GM23338 (cell line): ENCODE data around the gene CACNA1H. TPM values are rescaled to one million over a fixed set of nuclear protein-coding genes. Genes with fewer than 3 reads are reported as not detected.

ENCODE experiments used
- ATAC-seq: fragments of 200-7000 bp; cut with Tn5 transposase; 3 replicates; pipeline ENCODE4 v1.9.1; 2020
- DNase-seq: peaks from one replicate; pipeline ENCODE4 v3.0.0-alpha.2; 2015; ENCODE audit warnings: low spot score
- H2AFZ ChIP-seq: fragments of 200-600 bp; sonication (generic); 2 replicates; pipeline ENCODE4 v1.8.0; 2016; ENCODE audit warnings: antibody characterized with exemption, mild to moderate bottlenecking, moderate library complexity
- H3F3A ChIP-seq: fragments of 200-600 bp; sonication (generic); replicated peaks from 2 replicates; pipeline ENCODE4 v1.8.0; 2017; ENCODE audit warnings: antibody characterized with exemption, mixed run types, low read depth
- H3K27ac ChIP-seq: fragments of 200-600 bp; sonication (generic); 2 replicates; pipeline ENCODE4 v1.6.1; 2016; ENCODE audit warnings: low read depth
- H3K27me3 ChIP-seq: fragments of 200-600 bp; sonication (generic); 2 replicates; pipeline ENCODE4 v1.8.0; 2016; ENCODE audit warnings: mild to moderate bottlenecking, mixed run types, moderate library complexity; ENCODE audit not compliant: insufficient read depth
- H3K36me3 ChIP-seq: fragments of 200-600 bp; sonication (generic); 2 replicates; pipeline ENCODE4 v1.8.0; 2016; ENCODE audit warnings: mild to moderate bottlenecking; ENCODE audit not compliant: insufficient read depth
- H3K4me1 ChIP-seq: fragments of 200-600 bp; sonication (generic); 2 replicates; pipeline ENCODE4 v1.8.0; 2016; ENCODE audit warnings: mild to moderate bottlenecking, moderate library complexity; ENCODE audit not compliant: insufficient read depth
- H3K4me2 ChIP-seq: fragments of 200-600 bp; sonication (generic); 2 replicates; pipeline ENCODE4 v1.7.1; 2017; ENCODE audit warnings: mixed run types
- H3K4me3 ChIP-seq: fragments of 200-600 bp; sonication (generic); 2 replicates; pipeline ENCODE4 v1.6.1; 2016; ENCODE audit warnings: mixed run types
- H3K79me2 ChIP-seq: fragments of 200-600 bp; sonication (generic); replicated peaks from 2 replicates; pipeline ENCODE4 v1.8.0; 2017; ENCODE audit warnings: mild to moderate bottlenecking; ENCODE audit not compliant: insufficient read depth
- H3K9me2 ChIP-seq: fragments of 200-600 bp; sonication (generic); 2 replicates; pipeline ENCODE4 v1.8.0; 2017; ENCODE audit not compliant: insufficient read depth
- H4K20me1 ChIP-seq: fragments of 200-600 bp; sonication (generic); replicated peaks from 2 replicates; pipeline ENCODE4 v1.8.0; 2017; ENCODE audit warnings: mild to moderate bottlenecking; ENCODE audit not compliant: insufficient read depth
- H3K27ac Mint-ChIP-seq: 2 replicates; pipeline ENCODE4 v1.8.0; 2020; ENCODE audit warnings: inconsistent platforms, mild to moderate bottlenecking, moderate library complexity, mixed read lengths
- H3K27me3 Mint-ChIP-seq: 3 replicates; pipeline ENCODE4 v1.8.0; 2022; ENCODE audit warnings: low read depth, mild to moderate bottlenecking, moderate library complexity, mixed read lengths, inconsistent platforms; ENCODE audit not compliant: insufficient read depth, poor library complexity
- H3K36me3 Mint-ChIP-seq: 3 replicates; pipeline ENCODE4 v1.8.0; 2021; ENCODE audit warnings: low read depth, mild to moderate bottlenecking, inconsistent platforms, moderate library complexity, mixed read lengths
- H3K4me1 Mint-ChIP-seq: 3 replicates; pipeline ENCODE4 v1.8.0; 2020; ENCODE audit warnings: mild to moderate bottlenecking, inconsistent platforms, mixed read lengths
- H3K4me3 Mint-ChIP-seq: 3 replicates; pipeline ENCODE4 v1.8.0; 2021; ENCODE audit warnings: moderate library complexity, mild to moderate bottlenecking, inconsistent platforms, mixed read lengths
- H3K9me3 Mint-ChIP-seq: 3 replicates; pipeline ENCODE4 v1.8.0; 2020; ENCODE audit warnings: moderate library complexity, mild to moderate bottlenecking, inconsistent platforms, mixed read lengths
- CREB1 ChIP-seq: fragments of 250-450 bp; sonication (Bioruptor Pico); IDR thresholded peaks from 2 replicates; pipeline ENCODE4 v1.5.0; 2020; ENCODE audit warnings: low read depth, mild to moderate bottlenecking, moderate library complexity
- CTCF ChIP-seq, 2 experiments: fragments of 200-600 bp in 1 of 2; sonication (generic) in 1 of 2; conservative IDR thresholded peaks; 2 replicates each; pipeline versions ENCODE4 v1.5.1 to v1.6.1; 2016 to 2017; ENCODE audit warnings: antibody characterized with exemption in 2 of 2, low read depth in 2 of 2, mild to moderate bottlenecking in 2 of 2, moderate library complexity in 1 of 2
- EZH2 ChIP-seq: fragments of 200-600 bp; sonication (generic); IDR thresholded peaks from one replicate; pipeline ENCODE4 v1.8.0; 2017; ENCODE audit warnings: antibody characterized with exemption, mild to moderate bottlenecking, low read depth; ENCODE audit not compliant: unreplicated experiment
- EZH2phosphoT487 ChIP-seq: fragments of 200-600 bp; sonication (generic); IDR thresholded peaks from one replicate; pipeline ENCODE4 v1.8.1; 2018; ENCODE audit warnings: antibody characterized with exemption; ENCODE audit not compliant: unreplicated experiment
- JUNB ChIP-seq: IDR thresholded peaks from one replicate; pipeline ENCODE4 v1.6.1; 2016; ENCODE audit warnings: antibody characterized with exemption; ENCODE audit not compliant: unreplicated experiment
- NANOG ChIP-seq: IDR thresholded peaks from 2 replicates; pipeline ENCODE4 v1.6.1; 2016; ENCODE audit warnings: antibody characterized with exemption, borderline replicate concordance
- POLR2AphosphoS5 ChIP-seq: IDR thresholded peaks from 2 replicates; pipeline ENCODE4 v1.6.1; 2016; ENCODE audit warnings: antibody characterized with exemption, low read depth
- REST ChIP-seq: IDR thresholded peaks from one replicate; pipeline ENCODE4 v1.6.1; 2018; ENCODE audit warnings: antibody characterized with exemption; ENCODE audit not compliant: unreplicated experiment
- STAT1 ChIP-seq: IDR thresholded peaks from one replicate; pipeline ENCODE4 v1.6.1; 2016; ENCODE audit warnings: antibody characterized with exemption; ENCODE audit not compliant: unreplicated experiment
- ZNF114 ChIP-seq: fragments of 250-450 bp; sonication (Bioruptor Pico); IDR thresholded peaks from 2 replicates; pipeline ENCODE4 v1.5.0; 2020; ENCODE audit warnings: mild to moderate bottlenecking, moderate library complexity
- ZNF331 ChIP-seq: fragments of 250-450 bp; sonication (Bioruptor Pico); IDR thresholded peaks from 2 replicates; pipeline ENCODE4 v1.5.0; 2020; ENCODE audit warnings: low read depth, mild to moderate bottlenecking, moderate library complexity
- polyA plus RNA-seq: library from polyadenylated mRNA; unstranded; fragments of >200 nt; fragmentation: Nextera tagmentation; extraction: Ambion mirVana; gene quantifications from 2 replicates; pipeline ENCODE4 v1.2.1, GENCODE V29; 2016
- total RNA-seq: library from RNA; depleted of rRNA; stranded (reverse); fragments of >200 nt; shearing (Covaris generic); gene quantifications from 2 replicates; pipeline ENCODE4 v1.2.3, GENCODE V29; 2014
- TF ChIP-seq, protein P1 (sequence below): fragments of 250-450 bp; sonication (Bioruptor Pico); IDR thresholded peaks from 2 replicates; pipeline ENCODE4 v1.5.0; 2020; ENCODE audit warnings: mild to moderate bottlenecking, moderate library complexity
- TF ChIP-seq, protein P2 (sequence below): IDR thresholded peaks from 2 replicates; pipeline ENCODE4 v1.6.1; 2016; ENCODE audit warnings: antibody characterized with exemption

The CACNA1H gene
- total and polyA plus RNA-seq, 2 experiments from 2014 or later = 3.5 to 43.3 TPM

GRCh38 chr16:1126586-1126985, 26.3 kb upstream of the CACNA1H start:
- Histone ChIP-seq H3K79me2 (no peaks in the 10 kb centered on the region), H3K4me3 (no peak overlapping the region), H3K36me3 (no peaks in the 10 kb centered on the region), H3K27ac (no peak overlapping the region), H3F3A (no peaks in the 10 kb centered on the region), H4K20me1 (no peaks in the 10 kb centered on the region), H3K4me1 (no peaks in the 10 kb centered on the region), H2AFZ (no peak overlapping the region), H3K4me2 (no peak overlapping the region), H3K9me2 (no peaks in the 10 kb centered on the region), H3K27me3 (no peaks in the 10 kb centered on the region)
- no peak for DNase-seq
- no peaks in the 10 kb centered on the region for H3K4me1 Mint-ChIP-seq
- peaks cover 1% of the 10 kb centered on the region for H3K27me3 Mint-ChIP-seq
- no peak overlapping the region for H3K4me3 Mint-ChIP-seq
- TF ChIP-seq REST (no peak), JUNB (no peak), ZNF114 (CRISPR knock-in tag) (no peak), CTCF (conservative IDR thresholded peaks at IDR 0.05; ENCODE audit: low read depth in 2 of 2) (no peak), EZH2 (no peak), POLR2AphosphoS5 (no peak), STAT1 (no peak), ZNF331 (CRISPR knock-in tag) (no peak), EZH2phosphoT487 (no peak), NANOG (no peak), CREB1 (CRISPR knock-in tag) (no peak)
- TF ChIP-seq, protein P1, sequence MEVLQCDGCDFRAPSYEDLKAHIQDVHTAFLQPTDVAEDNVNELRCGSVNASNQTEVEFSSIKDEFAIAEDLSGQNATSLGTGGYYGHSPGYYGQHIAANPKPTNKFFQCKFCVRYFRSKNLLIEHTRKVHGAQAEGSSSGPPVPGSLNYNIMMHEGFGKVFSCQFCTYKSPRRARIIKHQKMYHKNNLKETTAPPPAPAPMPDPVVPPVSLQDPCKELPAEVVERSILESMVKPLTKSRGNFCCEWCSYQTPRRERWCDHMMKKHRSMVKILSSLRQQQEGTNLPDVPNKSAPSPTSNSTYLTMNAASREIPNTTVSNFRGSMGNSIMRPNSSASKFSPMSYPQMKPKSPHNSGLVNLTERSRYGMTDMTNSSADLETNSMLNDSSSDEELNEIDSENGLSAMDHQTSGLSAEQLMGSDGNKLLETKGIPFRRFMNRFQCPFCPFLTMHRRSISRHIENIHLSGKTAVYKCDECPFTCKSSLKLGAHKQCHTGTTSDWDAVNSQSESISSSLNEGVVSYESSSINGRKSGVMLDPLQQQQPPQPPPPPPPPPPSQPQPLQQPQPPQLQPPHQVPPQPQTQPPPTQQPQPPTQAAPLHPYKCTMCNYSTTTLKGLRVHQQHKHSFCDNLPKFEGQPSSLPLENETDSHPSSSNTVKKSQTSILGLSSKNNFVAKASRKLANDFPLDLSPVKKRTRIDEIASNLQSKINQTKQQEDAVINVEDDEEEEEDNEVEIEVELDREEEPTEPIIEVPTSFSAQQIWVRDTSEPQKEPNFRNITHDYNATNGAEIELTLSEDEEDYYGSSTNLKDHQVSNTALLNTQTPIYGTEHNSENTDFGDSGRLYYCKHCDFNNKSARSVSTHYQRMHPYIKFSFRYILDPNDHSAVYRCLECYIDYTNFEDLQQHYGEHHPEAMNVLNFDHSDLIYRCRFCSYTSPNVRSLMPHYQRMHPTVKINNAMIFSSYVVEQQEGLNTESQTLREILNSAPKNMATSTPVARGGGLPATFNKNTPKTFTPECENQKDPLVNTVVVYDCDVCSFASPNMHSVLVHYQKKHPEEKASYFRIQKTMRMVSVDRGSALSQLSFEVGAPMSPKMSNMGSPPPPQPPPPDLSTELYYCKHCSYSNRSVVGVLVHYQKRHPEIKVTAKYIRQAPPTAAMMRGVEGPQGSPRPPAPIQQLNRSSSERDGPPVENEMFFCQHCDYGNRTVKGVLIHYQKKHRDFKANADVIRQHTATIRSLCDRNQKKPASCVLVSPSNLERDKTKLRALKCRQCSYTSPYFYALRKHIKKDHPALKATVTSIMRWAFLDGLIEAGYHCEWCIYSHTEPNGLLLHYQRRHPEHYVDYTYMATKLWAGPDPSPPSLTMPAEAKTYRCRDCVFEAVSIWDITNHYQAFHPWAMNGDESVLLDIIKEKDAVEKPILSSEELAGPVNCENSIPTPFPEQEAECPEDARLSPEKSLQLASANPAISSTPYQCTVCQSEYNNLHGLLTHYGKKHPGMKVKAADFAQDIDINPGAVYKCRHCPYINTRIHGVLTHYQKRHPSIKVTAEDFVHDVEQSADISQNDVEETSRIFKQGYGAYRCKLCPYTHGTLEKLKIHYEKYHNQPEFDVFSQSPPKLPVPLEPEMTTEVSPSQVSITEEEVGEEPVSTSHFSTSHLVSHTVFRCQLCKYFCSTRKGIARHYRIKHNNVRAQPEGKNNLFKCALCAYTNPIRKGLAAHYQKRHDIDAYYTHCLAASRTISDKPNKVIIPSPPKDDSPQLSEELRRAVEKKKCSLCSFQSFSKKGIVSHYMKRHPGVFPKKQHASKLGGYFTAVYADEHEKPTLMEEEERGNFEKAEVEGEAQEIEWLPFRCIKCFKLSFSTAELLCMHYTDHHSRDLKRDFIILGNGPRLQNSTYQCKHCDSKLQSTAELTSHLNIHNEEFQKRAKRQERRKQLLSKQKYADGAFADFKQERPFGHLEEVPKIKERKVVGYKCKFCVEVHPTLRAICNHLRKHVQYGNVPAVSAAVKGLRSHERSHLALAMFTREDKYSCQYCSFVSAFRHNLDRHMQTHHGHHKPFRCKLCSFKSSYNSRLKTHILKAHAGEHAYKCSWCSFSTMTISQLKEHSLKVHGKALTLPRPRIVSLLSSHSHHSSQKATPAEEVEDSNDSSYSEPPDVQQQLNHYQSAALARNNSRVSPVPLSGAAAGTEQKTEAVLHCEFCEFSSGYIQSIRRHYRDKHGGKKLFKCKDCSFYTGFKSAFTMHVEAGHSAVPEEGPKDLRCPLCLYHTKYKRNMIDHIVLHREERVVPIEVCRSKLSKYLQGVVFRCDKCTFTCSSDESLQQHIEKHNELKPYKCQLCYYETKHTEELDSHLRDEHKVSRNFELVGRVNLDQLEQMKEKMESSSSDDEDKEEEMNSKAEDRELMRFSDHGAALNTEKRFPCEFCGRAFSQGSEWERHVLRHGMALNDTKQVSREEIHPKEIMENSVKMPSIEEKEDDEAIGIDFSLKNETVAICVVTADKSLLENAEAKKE (CRISPR knock-in tag) = no peak
- TF ChIP-seq, protein P2, sequence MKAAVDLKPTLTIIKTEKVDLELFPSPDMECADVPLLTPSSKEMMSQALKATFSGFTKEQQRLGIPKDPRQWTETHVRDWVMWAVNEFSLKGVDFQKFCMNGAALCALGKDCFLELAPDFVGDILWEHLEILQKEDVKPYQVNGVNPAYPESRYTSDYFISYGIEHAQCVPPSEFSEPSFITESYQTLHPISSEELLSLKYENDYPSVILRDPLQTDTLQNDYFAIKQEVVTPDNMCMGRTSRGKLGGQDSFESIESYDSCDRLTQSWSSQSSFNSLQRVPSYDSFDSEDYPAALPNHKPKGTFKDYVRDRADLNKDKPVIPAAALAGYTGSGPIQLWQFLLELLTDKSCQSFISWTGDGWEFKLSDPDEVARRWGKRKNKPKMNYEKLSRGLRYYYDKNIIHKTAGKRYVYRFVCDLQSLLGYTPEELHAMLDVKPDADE = no peak
- no peak overlapping the region for H3K27ac Mint-ChIP-seq
- ATAC-seq = peak; percentile 33
- no peaks in the 10 kb centered on the region for H3K36me3 Mint-ChIP-seq
- H3K9me3 Mint-ChIP-seq = no peaks in the 10 kb centered on the region
